Endodermal cell (in vitro differentiated cells): ENCODE results near the gene CRCP. TPM values are rescaled to one million over a fixed set of nuclear protein-coding genes. Genes with fewer than 3 reads are reported as not detected.
A peak's percentile ranks its signal among the peaks of the same experiment; 100 is the strongest.

Experiments used
- DNase-seq: peaks from one replicate; pipeline ENCODE4 v3.0.0-alpha.2; 2017
- H3K27ac ChIP-seq: 2 replicates; pipeline ENCODE4 v1.5.1; 2013; ENCODE audit warnings: mild to moderate bottlenecking, low read depth, low read length, moderate library complexity
- H3K27me3 ChIP-seq: 2 replicates; pipeline ENCODE4 v1.6.1; 2013; ENCODE audit warnings: mild to moderate bottlenecking, low read length, moderate library complexity; ENCODE audit not compliant: insufficient read depth, control insufficient read depth, poor library complexity, severe bottlenecking
- H3K36me3 ChIP-seq: 2 replicates; pipeline ENCODE4 v1.7.0; 2013; ENCODE audit warnings: mild to moderate bottlenecking, low read length, moderate library complexity; ENCODE audit not compliant: control insufficient read depth, insufficient read depth
- H3K4me1 ChIP-seq: one replicate; pipeline ENCODE4 v1.7.0; 2013; ENCODE audit warnings: low read length; ENCODE audit not compliant: control insufficient read depth, insufficient read depth
- H3K4me3 ChIP-seq: 2 replicates; pipeline ENCODE4 v1.5.1; 2013; ENCODE audit warnings: mild to moderate bottlenecking, low read length, moderate library complexity
- H3K9ac ChIP-seq: 2 replicates; pipeline ENCODE4 v1.6.1; 2013; ENCODE audit warnings: mild to moderate bottlenecking, low read length, moderate library complexity; ENCODE audit not compliant: poor library complexity, severe bottlenecking; ENCODE audit errors: extremely low read depth
- H3K9me3 ChIP-seq: 2 replicates; pipeline ENCODE4 v1.6.1; 2013; ENCODE audit warnings: mild to moderate bottlenecking, low read length, moderate library complexity; ENCODE audit not compliant: control insufficient read depth
- H3K27ac Mint-ChIP-seq: 2 replicates; pipeline ENCODE4 v1.8.0; 2020; ENCODE audit warnings: mixed read lengths
- H3K27me3 Mint-ChIP-seq: 2 replicates; pipeline ENCODE4 v1.8.0; 2021; ENCODE audit warnings: mild to moderate bottlenecking, mixed read lengths; ENCODE audit not compliant: insufficient read depth
- H3K36me3 Mint-ChIP-seq: 2 replicates; pipeline ENCODE4 v1.8.0; 2020; ENCODE audit warnings: low read depth, mixed read lengths
- H3K4me1 Mint-ChIP-seq: 2 replicates; pipeline ENCODE4 v1.8.0; 2020; ENCODE audit warnings: mixed read lengths
- H3K4me3 Mint-ChIP-seq: 2 replicates; pipeline ENCODE4 v1.8.0; 2020; ENCODE audit warnings: mild to moderate bottlenecking, moderate library complexity, mixed read lengths
- H3K9me3 Mint-ChIP-seq: 2 replicates; pipeline ENCODE4 v1.8.0; 2020; ENCODE audit warnings: mild to moderate bottlenecking, mixed read lengths
- WGBS, 2 experiments: methylation state at CpG; one replicate each; pipeline versions ENCODE4 v1.1.5 to v1.1.7; 2013; ENCODE audit warnings: missing lambda C conversion rate in 2 of 2, mixed read lengths in 1 of 2; ENCODE audit not compliant: insufficient coverage in 1 of 2, insufficient read length in 1 of 2; 5-methylcytosine and 5-hydroxymethylcytosine counted together
- total RNA-seq, 2 donors: library from RNA; stranded (reverse); fragmentation: NEBNext Ultra II Directional in 1 of 2; extraction: Animal tissue kit (Norgen Biotek cat#: 25700) in 1 of 2; gene quantifications; 2 replicates in 1 of 2; 3 replicates in 1 of 2; pipeline ENCODE4 v1.2.1, GENCODE V29; 2021
- TF ChIP-seq, protein P1 (sequence below): fragments of 200-600 bp; sonication (generic); conservative IDR thresholded peaks from 2 replicates; pipeline ENCODE4 v1.5.0; 2021; ENCODE audit warnings: antibody characterized with exemption, mild to moderate bottlenecking

CRCP gene
- total RNA-seq, 2 donors from 2014 or later: 25.9 to 27.8 TPM

DNA sequence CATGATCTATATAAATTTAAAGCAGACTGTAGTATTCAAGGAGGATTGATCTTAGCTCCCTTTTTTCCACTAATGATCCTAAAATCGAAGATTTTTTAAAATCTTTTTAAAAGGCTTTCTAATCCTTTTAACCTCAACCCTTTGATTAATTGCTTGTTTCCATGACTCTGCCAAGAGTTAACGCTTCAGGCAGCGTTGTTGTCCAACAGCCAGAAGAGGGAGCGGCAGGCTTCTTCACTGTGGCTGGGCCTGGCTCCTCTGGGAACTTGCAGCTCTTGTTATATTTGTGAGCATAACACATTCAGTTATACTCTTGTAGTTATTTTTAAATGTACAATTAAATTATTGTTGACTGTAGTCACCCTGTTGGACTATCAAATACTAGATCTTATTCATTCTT lies 26.3 kb downstream of the CRCP start:
- H3K36me3 ChIP-seq: peaks cover 73% of the 10 kb centered on the region
- no peak overlapping the region for H3K27ac Mint-ChIP-seq
- no peak overlapping the region for H3K4me3 Mint-ChIP-seq

DNA sequence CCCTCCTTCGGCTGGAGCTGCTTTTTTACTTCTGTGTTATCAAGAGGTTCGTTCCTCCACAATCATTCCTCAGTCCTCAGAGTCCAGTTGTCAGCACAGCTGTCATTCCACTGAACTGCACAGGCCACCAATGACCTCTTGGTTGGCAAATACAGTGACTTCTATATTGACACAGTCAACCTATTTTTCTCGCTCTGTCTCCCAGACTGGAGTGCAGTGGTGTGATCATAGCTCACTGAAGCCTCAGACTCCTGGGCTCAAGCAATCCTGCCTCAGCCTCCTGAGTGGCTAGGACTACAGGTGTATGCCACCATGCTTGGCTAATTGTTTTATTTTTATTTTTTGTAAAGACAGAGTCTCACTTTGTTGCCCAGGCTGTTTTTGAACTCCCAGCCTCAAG lies 27.7 kb downstream of the CRCP start:
- Mint-ChIP-seq H3K27me3 (no peaks in the 10 kb centered on the region), H3K9me3 (no peaks in the 10 kb centered on the region), H3K36me3 (peaks cover 65% of the 10 kb centered on the region), H3K4me1 (peaks cover 9% of the 10 kb centered on the region), H3K27ac (no peak overlapping the region), H3K4me3 (no peak overlapping the region)
- peaks cover 77% of the 10 kb centered on the region for H3K36me3 ChIP-seq
- no peaks in the 10 kb centered on the region for H3K27me3 ChIP-seq
- no peaks in the 10 kb centered on the region for H3K4me1 ChIP-seq
- no peak overlapping the region for H3K4me3 ChIP-seq
- 92 to 100% methylated on average over 3 of the region's 3 CpGs for WGBS, 2 experiments
- no peak overlapping the region for H3K9ac ChIP-seq
- TF ChIP-seq, protein P1, sequence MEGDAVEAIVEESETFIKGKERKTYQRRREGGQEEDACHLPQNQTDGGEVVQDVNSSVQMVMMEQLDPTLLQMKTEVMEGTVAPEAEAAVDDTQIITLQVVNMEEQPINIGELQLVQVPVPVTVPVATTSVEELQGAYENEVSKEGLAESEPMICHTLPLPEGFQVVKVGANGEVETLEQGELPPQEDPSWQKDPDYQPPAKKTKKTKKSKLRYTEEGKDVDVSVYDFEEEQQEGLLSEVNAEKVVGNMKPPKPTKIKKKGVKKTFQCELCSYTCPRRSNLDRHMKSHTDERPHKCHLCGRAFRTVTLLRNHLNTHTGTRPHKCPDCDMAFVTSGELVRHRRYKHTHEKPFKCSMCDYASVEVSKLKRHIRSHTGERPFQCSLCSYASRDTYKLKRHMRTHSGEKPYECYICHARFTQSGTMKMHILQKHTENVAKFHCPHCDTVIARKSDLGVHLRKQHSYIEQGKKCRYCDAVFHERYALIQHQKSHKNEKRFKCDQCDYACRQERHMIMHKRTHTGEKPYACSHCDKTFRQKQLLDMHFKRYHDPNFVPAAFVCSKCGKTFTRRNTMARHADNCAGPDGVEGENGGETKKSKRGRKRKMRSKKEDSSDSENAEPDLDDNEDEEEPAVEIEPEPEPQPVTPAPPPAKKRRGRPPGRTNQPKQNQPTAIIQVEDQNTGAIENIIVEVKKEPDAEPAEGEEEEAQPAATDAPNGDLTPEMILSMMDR: no peak
- no peak overlapping the region for H3K27ac ChIP-seq
- no peak for DNase-seq
- H3K9me3 ChIP-seq: no peaks in the 10 kb centered on the region

More for the DNA sequence above, 26.3 kb downstream of the CRCP start:
- no peaks in the 10 kb centered on the region for H3K4me1 ChIP-seq
- H3K4me3 ChIP-seq: no peak overlapping the region
- H3K9me3 ChIP-seq: no peaks in the 10 kb centered on the region
- no peaks in the 10 kb centered on the region for H3K9me3 Mint-ChIP-seq
- H3K4me1 Mint-ChIP-seq: peaks cover 9% of the 10 kb centered on the region
- H3K27ac ChIP-seq: no peak overlapping the region
- H3K27me3 Mint-ChIP-seq: no peaks in the 10 kb centered on the region
- TF ChIP-seq, protein P1: peak; percentile 81
- DNase-seq: peak; percentile 68
- 76 to 89% methylated on average over 1 to 4 of the region's 4 CpGs for WGBS, 2 experiments
- no peak overlapping the region for H3K9ac ChIP-seq
- H3K27me3 ChIP-seq: no peaks in the 10 kb centered on the region
- peaks cover 66% of the 10 kb centered on the region for H3K36me3 Mint-ChIP-seq

GRCh38 chr7:66142996-66143395 lies 28.3 kb downstream of the CRCP start:
- DNase-seq: no peak
- TF ChIP-seq, protein P1: no peak
- no peak overlapping the region for H3K27ac ChIP-seq
- no peak overlapping the region for H3K9ac ChIP-seq
- H3K4me3 ChIP-seq: no peak overlapping the region
- H3K4me1 ChIP-seq: no peaks in the 10 kb centered on the region
- no peaks in the 10 kb centered on the region for H3K27me3 ChIP-seq
- H3K36me3 ChIP-seq: peaks cover 74% of the 10 kb centered on the region
- Mint-ChIP-seq H3K36me3 (peaks cover 68% of the 10 kb centered on the region), H3K27ac (peak overlapping the region; percentile 69), H3K27me3 (no peaks in the 10 kb centered on the region), H3K4me1 (peaks cover 9% of the 10 kb centered on the region), H3K4me3 (no peak overlapping the region), H3K9me3 (no peaks in the 10 kb centered on the region)
- H3K9me3 ChIP-seq: no peaks in the 10 kb centered on the region
- 83 to 90% methylated on average over 2 to 5 of the region's 5 CpGs for WGBS, 2 experiments
